Neuronal stem cell (in vitro differentiated cells): Measurements from ENCODE around the gene ARFGAP2.
A peak's percentile ranks its signal among the peaks of the same experiment; 100 is the strongest.

ENCODE experiments used
- DNase-seq: peaks from one replicate; pipeline ENCODE4 v3.0.0-alpha.2; 2013; ENCODE audit warnings: low spot score
- H2AFZ ChIP-seq: one replicate; pipeline ENCODE4 v1.6.1; 2013; ENCODE audit warnings: mild to moderate bottlenecking, low read length, inconsistent platforms
- H2AK5ac ChIP-seq: 2 replicates; pipeline ENCODE4 v1.6.1; 2013; ENCODE audit warnings: low read depth, mild to moderate bottlenecking, inconsistent platforms, low read length, moderate library complexity, mixed read lengths
- H2BK120ac ChIP-seq: 2 replicates; pipeline ENCODE4 v1.6.1; 2013; ENCODE audit warnings: low read depth, mild to moderate bottlenecking, inconsistent platforms, low read length, moderate library complexity, mixed read lengths
- H2BK12ac ChIP-seq: one replicate; pipeline ENCODE4 v1.6.1; 2013; ENCODE audit warnings: low read length, inconsistent platforms
- H2BK15ac ChIP-seq: 2 replicates; pipeline ENCODE4 v1.6.1; 2013; ENCODE audit warnings: mild to moderate bottlenecking, low read length, inconsistent platforms, mixed read lengths
- H2BK5ac ChIP-seq: one replicate; pipeline ENCODE4 v1.6.1; 2013; ENCODE audit warnings: inconsistent platforms, mild to moderate bottlenecking, low read length, moderate library complexity
- H3K14ac ChIP-seq: one replicate; pipeline ENCODE4 v1.6.1; 2013; ENCODE audit warnings: low read length, inconsistent platforms
- H3K18ac ChIP-seq: 2 replicates; pipeline ENCODE4 v1.6.1; 2013; ENCODE audit warnings: low read length, inconsistent platforms
- H3K23ac ChIP-seq: 2 replicates; pipeline ENCODE4 v1.6.1; 2013; ENCODE audit warnings: low read depth, mild to moderate bottlenecking, mixed read lengths, low read length, inconsistent platforms; ENCODE audit not compliant: poor library complexity
- H3K27ac ChIP-seq: replicated peaks from 3 replicates; pipeline ENCODE4 v1.5.1; 2013; ENCODE audit warnings: low read length, inconsistent platforms
- H3K27me3 ChIP-seq, 3 experiments: 2 replicates each; pipeline ENCODE4 v1.6.1; 2013; ENCODE audit warnings: low read length in 3 of 3, mild to moderate bottlenecking in 2 of 3, inconsistent platforms in 1 of 3, low read depth in 1 of 3, mixed read lengths in 1 of 3, moderate library complexity in 1 of 3; ENCODE audit not compliant: control insufficient read depth in 3 of 3, insufficient read depth in 3 of 3
- H3K36me3 ChIP-seq, 2 donors: replicated peaks in 1 of 2; 2 replicates each; pipeline ENCODE4 v1.6.1; 2013; ENCODE audit warnings: low read length in 2 of 2; ENCODE audit not compliant: control insufficient read depth in 2 of 2, insufficient read depth in 2 of 2
- H3K4ac ChIP-seq: 2 replicates; pipeline ENCODE4 v1.6.1; 2013; ENCODE audit warnings: inconsistent platforms, mild to moderate bottlenecking, low read length, moderate library complexity
- H3K4me1 ChIP-seq, 2 donors: 1 replicate in 1 of 2; 2 replicates in 1 of 2; pipeline ENCODE4 v1.6.1; 2013; ENCODE audit warnings: low read length in 2 of 2, low read depth in 1 of 2; ENCODE audit not compliant: control insufficient read depth in 2 of 2, insufficient read depth in 1 of 2
- H3K4me2 ChIP-seq: one replicate; pipeline ENCODE4 v1.6.1; 2013; ENCODE audit warnings: mild to moderate bottlenecking, low read length, inconsistent platforms; ENCODE audit not compliant: insufficient read depth, poor library complexity, severe bottlenecking
- H3K4me3 ChIP-seq, 2 donors: 2 replicates each; pipeline ENCODE4 v1.5.1; 2013; ENCODE audit warnings: low read length in 2 of 2, mild to moderate bottlenecking in 2 of 2, inconsistent platforms in 1 of 2, moderate library complexity in 1 of 2
- H3K79me1 ChIP-seq: one replicate; pipeline ENCODE4 v1.6.1; 2013; ENCODE audit warnings: low read depth, mild to moderate bottlenecking, inconsistent platforms, low read length, moderate library complexity
- H3K9ac ChIP-seq: one replicate; pipeline ENCODE4 v1.6.1; 2013; ENCODE audit warnings: mild to moderate bottlenecking, low read depth, low read length, inconsistent platforms; ENCODE audit not compliant: poor library complexity
- H3K9me3 ChIP-seq, 2 donors: replicated peaks in 1 of 2; 2 replicates each; pipeline versions ENCODE3 to v1.6.1; 2013; ENCODE audit warnings: low read length in 2 of 2, mild to moderate bottlenecking in 2 of 2, inconsistent platforms in 1 of 2, low read depth in 1 of 2, mixed read lengths in 1 of 2, moderate library complexity in 1 of 2; ENCODE audit not compliant: control insufficient read depth in 2 of 2, insufficient read depth in 1 of 2
- H4K8ac ChIP-seq: one replicate; pipeline ENCODE4 v1.6.1; 2013; ENCODE audit warnings: low read depth, mild to moderate bottlenecking, inconsistent platforms, low read length, moderate library complexity
- H4K91ac ChIP-seq: one replicate; pipeline ENCODE4 v1.6.1; 2013; ENCODE audit warnings: low read length, low read depth, mild to moderate bottlenecking, inconsistent platforms; ENCODE audit not compliant: poor library complexity
- WGBS, 2 donors: extraction: QIAGEN DNeasy Blood & Tissue Kit; methylation state at CpG; one replicate each; pipeline ENCODE4 v1.1.7; 2013; ENCODE audit warnings: missing lambda C conversion rate in 2 of 2, mixed read lengths in 1 of 2; ENCODE audit not compliant: insufficient read length in 2 of 2, insufficient replicate concordance in 1 of 2; ENCODE audit errors: extremely low coverage in 2 of 2; 5-methylcytosine and 5-hydroxymethylcytosine counted together

ARFGAP2 gene

GRCh38 chr11:47148903-47149531, 27.7 kb downstream of the ARFGAP2 start:
- peaks cover 5 to 6% of the 10 kb centered on the region in 2 donors for H3K36me3 ChIP-seq
- no peak overlapping the region for H2BK120ac ChIP-seq
- DNase-seq, result no peak
- no peak overlapping the region for H3K18ac ChIP-seq
- no peak overlapping the region for H3K14ac ChIP-seq
- H4K91ac ChIP-seq, result no peak overlapping the region
- H3K9ac ChIP-seq, result no peak overlapping the region
- H3K79me1 ChIP-seq, result no peaks in the 10 kb centered on the region
- H2BK5ac ChIP-seq, result no peak overlapping the region
- H3K23ac ChIP-seq, result peak overlapping the region; percentile 13
- WGBS, 2 donors, result no CpG with 5 or more reads among the region's 10 CpGs
- H2BK12ac ChIP-seq, result no peak overlapping the region
- H3K4me2 ChIP-seq, result no peak overlapping the region
- no peak overlapping the region for H2BK15ac ChIP-seq
- H3K27ac ChIP-seq, result no peak overlapping the region
- no peak overlapping the region for H2AK5ac ChIP-seq
- H3K4me1 ChIP-seq, result peaks cover 5 to 7% of the 10 kb centered on the region in 2 donors
- H3K4me3 ChIP-seq, result no peak overlapping the region
- no peak overlapping the region for H2AFZ ChIP-seq
- H3K27me3 ChIP-seq, result no peaks in the 10 kb centered on the region
- no peak overlapping the region for H3K4ac ChIP-seq
- H3K9me3 ChIP-seq, result no peaks in the 10 kb centered on the region
- no peak overlapping the region for H4K8ac ChIP-seq

- Histone ChIP-seq H3K4ac (no peak overlapping the region), H3K14ac (no peak overlapping the region), H3K9me3 (no peaks in the 10 kb centered on the region), H3K4me3 (no peak overlapping the region), H3K4me2 (no peak overlapping the region), H3K4me1 (peaks cover 1 to 6% of the 10 kb centered on the region in 2 donors), H2BK5ac (no peak overlapping the region), H4K8ac (no peak overlapping the region), H3K36me3 (peaks cover 5 to 6% of the 10 kb centered on the region in 2 donors), H3K27ac (no peak overlapping the region), H4K91ac (no peak overlapping the region), H2BK12ac (no peak overlapping the region), H3K9ac (no peak overlapping the region), H3K23ac (no peak overlapping the region), H3K18ac (no peak overlapping the region), H3K79me1 (no peaks in the 10 kb centered on the region), H2BK120ac (no peak overlapping the region), H3K27me3 (no peaks in the 10 kb centered on the region), H2AFZ (no peak overlapping the region), H2BK15ac (no peak overlapping the region), H2AK5ac (no peak overlapping the region)
- WGBS, 2 donors, result no CpG with 5 or more reads among the region's 4 CpGs
- DNase-seq, result no peak
These were observed 28.4 kb downstream of the ARFGAP2 start for GRCh38 chr11:47148270-47148669.

GRCh38 chr11:47147681-47148080, 29.0 kb downstream of the ARFGAP2 start:
- H3K14ac ChIP-seq, result no peak overlapping the region
- no peak overlapping the region for H2BK120ac ChIP-seq
- H3K23ac ChIP-seq, result no peak overlapping the region
- H3K9me3 ChIP-seq, result no peaks in the 10 kb centered on the region
- H3K4me1 ChIP-seq, result peaks cover 0 to 4% of the 10 kb centered on the region in 2 donors
- H3K79me1 ChIP-seq, result no peaks in the 10 kb centered on the region
- H4K8ac ChIP-seq, result no peak overlapping the region
- H2AFZ ChIP-seq, result no peak overlapping the region
- no peak overlapping the region for H2BK12ac ChIP-seq
- no peaks in the 10 kb centered on the region for H3K27me3 ChIP-seq
- no peak overlapping the region for H3K27ac ChIP-seq
- no peak overlapping the region for H2AK5ac ChIP-seq
- H3K4ac ChIP-seq, result no peak overlapping the region
- peak overlapping the region; percentile 9 for H3K9ac ChIP-seq
- H3K18ac ChIP-seq, result no peak overlapping the region
- no peak overlapping the region for H4K91ac ChIP-seq
- H2BK5ac ChIP-seq, result no peak overlapping the region
- WGBS, 2 donors, result no CpG with 5 or more reads among the region's 7 CpGs
- no peak overlapping the region for H3K4me2 ChIP-seq
- H2BK15ac ChIP-seq, result no peak overlapping the region
- H3K36me3 ChIP-seq, result peaks cover 5 to 6% of the 10 kb centered on the region in 2 donors
- no peak overlapping the region for H3K4me3 ChIP-seq
- no peak for DNase-seq

- Histone ChIP-seq H3K9ac (no peak overlapping the region), H3K14ac (no peak overlapping the region), H3K18ac (no peak overlapping the region), H3K79me1 (no peaks in the 10 kb centered on the region), H3K36me3 (peaks cover 5 to 6% of the 10 kb centered on the region in 2 donors), H3K4me1 (peaks cover 0 to 3% of the 10 kb centered on the region in 2 donors), H2BK15ac (no peak overlapping the region), H2AFZ (no peak overlapping the region), H3K4ac (no peak overlapping the region), H4K8ac (no peak overlapping the region), H3K4me3 (no peak overlapping the region), H3K4me2 (no peak overlapping the region), H2BK120ac (no peak overlapping the region), H2BK5ac (no peak overlapping the region), H3K23ac (no peak overlapping the region), H2AK5ac (no peak overlapping the region), H3K9me3 (no peaks in the 10 kb centered on the region), H3K27ac (no peak overlapping the region), H2BK12ac (no peak overlapping the region), H3K27me3 (no peaks in the 10 kb centered on the region), H4K91ac (no peak overlapping the region)
- no CpG with 5 or more reads among the region's 2 CpGs for WGBS, 2 donors
- no peak for DNase-seq
These were observed 29.4 kb downstream of the ARFGAP2 start for GRCh38 chr11:47147250-47147649.
